Renal cortex interstitium (tissue), 11 donors: ENCODE data around the gene IDH3G. TPM values are rescaled to one million over a fixed set of nuclear protein-coding genes. Genes with fewer than 3 reads are reported as not detected.
"Not testable (repeated sequence)": the region's sequence is repeated elsewhere in the genome, so short reads cannot be mapped to it uniquely, and the experiment has no call there.

ENCODE experiments used
- DNase-seq, 11 donors: peaks; one replicate each; pipeline ENCODE4 v3.0.0-alpha.2; 2013; ENCODE audit warnings: low read depth in 9 of 11, low spot score in 4 of 11; ENCODE audit errors: extremely low read depth in 1 of 11
- polyA plus RNA-seq, 3 donors: library from polyadenylated mRNA; unstranded; fragments of 120-200 nt; gene quantifications; one replicate each; pipeline ENCODE4 v1.2.1, GENCODE V29; 2013; ENCODE audit not compliant: insufficient read length in 3 of 3

IDH3G gene
- polyA plus RNA-seq, 3 donors: 69.9 to 93.9 (median 91.2) TPM

DNA sequence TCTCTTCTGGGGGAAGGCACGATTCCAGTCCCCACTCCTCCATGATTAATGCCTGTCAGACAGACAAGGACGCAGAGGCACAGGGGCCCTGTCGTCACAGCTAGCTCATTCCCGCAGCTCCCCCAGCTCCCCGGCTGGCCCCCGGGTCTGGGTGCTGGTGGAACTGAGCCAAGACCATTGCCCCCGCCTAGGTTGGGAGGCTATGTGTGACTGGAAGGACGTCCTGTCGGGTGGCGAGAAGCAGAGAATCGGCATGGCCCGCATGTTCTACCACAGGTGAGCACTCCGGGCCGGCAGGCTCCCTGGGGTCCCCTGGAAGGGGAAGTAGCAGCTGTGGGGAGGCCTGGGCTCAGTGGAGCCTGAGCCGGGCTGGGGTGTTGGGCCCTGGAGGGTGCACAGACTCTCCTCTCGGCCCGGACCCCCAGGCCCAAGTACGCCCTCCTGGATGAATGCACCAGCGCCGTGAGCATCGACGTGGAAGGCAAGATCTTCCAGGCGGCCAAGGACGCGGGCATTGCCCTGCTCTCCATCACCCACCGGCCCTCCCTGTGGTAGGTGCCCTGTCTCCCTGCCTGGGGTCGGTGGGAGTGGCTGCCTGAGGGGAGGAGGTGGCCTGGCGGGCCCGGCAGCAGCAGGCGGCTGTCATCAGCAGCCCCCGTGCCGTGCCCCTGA lies 51.2 kb downstream of the IDH3G start:
- DNase-seq: not testable (repeated sequence)

- DNase-seq: not testable (repeated sequence)
Measured at GRCh38 chrX:153742111-153742510, 52.1 kb downstream of the IDH3G start.

DNA sequence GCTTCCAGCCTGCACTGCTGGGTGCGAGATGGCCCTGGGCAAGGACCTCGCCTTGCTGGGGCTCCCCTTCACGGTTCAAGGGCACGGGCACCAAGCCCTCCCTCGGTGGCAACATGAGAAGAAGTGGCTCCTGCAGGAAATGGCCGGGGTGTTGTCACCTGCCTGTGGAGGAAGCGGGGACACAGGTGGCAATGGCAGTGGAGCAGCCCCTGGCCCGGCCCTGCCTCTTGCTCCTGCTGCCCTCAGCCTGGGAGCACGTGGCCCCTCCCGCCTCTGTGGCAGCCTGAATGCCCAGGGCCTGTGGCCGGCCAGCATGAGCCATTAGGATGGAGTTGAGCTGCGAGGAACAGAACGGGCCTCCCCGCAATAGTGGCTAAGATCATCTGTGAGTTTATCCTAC lies 52.7 kb downstream of the IDH3G start:
- no peak for DNase-seq

GRCh38 chrX:153740631-153741222 lies 53.4 kb downstream of the IDH3G start:
- no peak for DNase-seq

DNA sequence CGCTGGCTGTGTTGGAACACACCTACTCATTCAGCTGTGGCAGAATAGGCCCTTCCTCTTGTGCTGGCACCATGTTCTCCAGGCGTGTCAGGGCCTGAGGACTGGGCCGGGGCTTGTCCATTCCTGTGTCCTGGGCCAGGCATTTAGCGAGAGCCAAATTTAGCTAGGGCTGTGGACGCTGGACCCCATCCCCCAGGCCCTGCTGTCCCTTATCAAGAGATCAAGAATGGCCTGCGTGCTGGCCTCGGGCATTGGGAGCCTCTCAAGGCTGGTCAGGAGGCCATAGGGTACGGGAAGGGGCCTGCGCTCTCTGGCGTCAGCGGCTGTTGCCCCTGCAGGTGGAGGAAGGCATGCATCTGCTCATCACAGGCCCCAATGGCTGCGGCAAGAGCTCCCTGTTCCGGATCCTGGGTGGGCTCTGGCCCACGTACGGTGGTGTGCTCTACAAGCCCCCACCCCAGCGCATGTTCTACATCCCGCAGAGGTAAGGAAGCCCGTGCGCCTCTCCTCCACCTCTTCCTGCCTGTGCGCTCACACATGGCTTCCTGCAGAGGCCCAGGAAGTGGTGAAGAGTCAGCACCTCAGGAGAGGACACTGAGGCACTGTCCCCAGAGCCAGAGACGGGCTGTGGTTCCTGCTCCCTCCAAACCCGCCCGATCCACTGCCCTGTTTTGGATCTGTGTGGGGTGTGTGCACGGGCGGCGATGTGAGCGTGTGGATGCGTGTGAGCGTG lies 54.3 kb downstream of the IDH3G start:
- DNase-seq: no peak

DNA sequence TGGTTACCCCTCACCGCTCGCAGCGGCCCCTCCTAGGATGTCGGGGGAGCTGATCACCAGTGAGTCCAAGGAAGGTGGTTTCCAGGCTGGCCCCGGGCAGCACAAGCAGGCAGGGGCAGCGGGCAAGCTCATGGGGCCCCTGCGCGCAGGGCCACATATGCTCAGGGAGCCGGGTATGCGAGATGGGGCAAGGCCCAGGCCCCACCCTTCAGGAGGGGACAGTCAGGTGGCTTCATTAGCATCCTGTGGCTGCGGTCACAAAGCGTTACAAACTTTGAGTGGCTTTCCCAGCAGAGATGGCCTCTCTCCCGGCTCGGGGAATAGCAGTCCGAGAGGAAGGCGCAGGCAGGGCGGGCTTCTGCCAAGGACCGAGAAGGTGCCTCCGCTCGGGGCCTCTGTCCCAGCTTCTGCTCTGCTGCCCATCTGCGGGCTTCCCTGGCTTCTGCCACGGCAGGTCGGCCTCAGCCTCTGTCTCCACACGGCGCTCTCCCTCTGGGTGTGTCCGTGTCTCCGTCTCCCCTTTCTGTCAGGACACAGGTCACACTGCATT lies 56.0 kb downstream of the IDH3G start:
- no peak for DNase-seq

GRCh38 chrX:153736871-153737441 lies 57.2 kb downstream of the IDH3G start:
- no peak for DNase-seq

DNA sequence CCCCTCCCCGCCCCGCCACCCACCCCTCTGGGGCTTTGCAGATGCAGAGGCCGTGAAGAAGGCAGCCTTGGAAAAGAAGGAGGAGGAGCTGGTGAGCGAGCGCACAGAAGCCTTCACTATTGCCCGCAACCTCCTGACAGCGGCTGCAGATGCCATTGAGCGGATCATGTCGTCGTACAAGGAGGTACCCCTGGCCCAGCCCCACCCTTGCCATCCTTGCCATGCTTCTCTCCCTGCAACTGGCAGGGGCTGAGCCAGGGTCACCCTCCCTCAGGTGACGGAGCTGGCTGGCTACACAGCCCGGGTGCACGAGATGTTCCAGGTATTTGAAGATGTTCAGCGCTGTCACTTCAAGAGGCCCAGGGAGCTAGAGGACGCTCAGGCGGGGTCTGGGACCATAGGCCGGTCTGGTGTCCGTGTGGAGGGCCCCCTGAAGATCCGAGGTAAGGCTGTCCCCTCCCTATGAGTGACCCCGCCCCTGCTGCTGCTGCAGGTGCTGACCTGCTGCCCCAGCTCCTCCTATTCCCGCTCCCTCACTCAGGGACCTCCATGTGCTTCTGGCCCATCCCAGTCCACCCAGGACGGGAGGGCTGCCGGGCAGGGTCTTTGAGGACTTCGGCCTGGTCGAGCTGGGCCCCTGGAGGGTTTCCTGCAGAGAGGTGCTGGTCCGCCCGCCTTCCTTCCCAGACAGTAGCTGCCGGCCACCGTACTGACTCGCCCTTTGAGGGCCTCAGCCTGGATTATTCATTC lies 57.9 kb downstream of the IDH3G start:
- no peak for DNase-seq

Other genes with a start within 250 kb of the IDH3G start
- gene CCNQ, start 195.2 kb downstream of the IDH3G start, polyA plus RNA-seq: 10 to 100 TPM; 15.6 to 19.5 (median 17.0) TPM
- gene DUSP9, start 147.2 kb downstream of the IDH3G start, polyA plus RNA-seq: 10 to 100 TPM; 38.3 to 51.9 (median 46.8) TPM
- 10 to 100 TPM in 1 of 3 donors, 1 to 10 TPM in 2; 7.6 to 13.9 (median 8.4) TPM for gene PNCK, start 120.6 kb downstream of the IDH3G start, polyA plus RNA-seq
- gene SLC6A8, start 106.4 kb downstream of the IDH3G start, polyA plus RNA-seq: 10 to 100 TPM; 53.5 to 69.9 (median 59.4) TPM
- gene BCAP31, start 70.0 kb downstream of the IDH3G start, polyA plus RNA-seq: 100 to 1,000 TPM; 182 to 189 (median 189) TPM
- gene ABCD1, start 69.5 kb downstream of the IDH3G start, polyA plus RNA-seq: 1 to 10 TPM; 7.9 to 9.8 (median 8.0) TPM
- 1 to 10 TPM; 1.0 to 2.0 (median 1.2) TPM for gene PLXNB3, start 30.1 kb downstream of the IDH3G start, polyA plus RNA-seq
- 1 to 10 TPM in 2 of 3 donors, under 1 TPM in 1; 0.81 to 2.1 (median 1.9) TPM for gene SRPK3, start 13.3 kb downstream of the IDH3G start, polyA plus RNA-seq
- 100 to 1,000 TPM; 138 to 174 (median 166) TPM for gene SSR4, start 293 bp upstream of the IDH3G start, polyA plus RNA-seq
- gene PDZD4, start 36.2 kb upstream of the IDH3G start, polyA plus RNA-seq: 10 to 100 TPM in 2 of 3 donors, 1 to 10 TPM in 1; 7.2 to 12.5 (median 11.5) TPM
- 10 to 100 TPM; 35.2 to 57.4 (median 53.1) TPM for gene L1CAM, start 91.8 kb upstream of the IDH3G start, polyA plus RNA-seq
- 1 to 10 TPM in 2 of 3 donors, under 1 TPM in 1; 0.78 to 2.2 (median 1.7) TPM for gene AVPR2, start 110.3 kb upstream of the IDH3G start, polyA plus RNA-seq
- gene ARHGAP4, start 131.9 kb upstream of the IDH3G start, polyA plus RNA-seq: 10 to 100 TPM; 21.5 to 43.5 (median 32.8) TPM
- gene NAA10, start 140.7 kb upstream of the IDH3G start, polyA plus RNA-seq: 10 to 100 TPM; 53.0 to 78.0 (median 77.5) TPM
- gene RENBP, start 150.3 kb upstream of the IDH3G start, polyA plus RNA-seq: 10 to 100 TPM; 17.5 to 28.4 (median 20.8) TPM
- gene HCFC1, start 177.4 kb upstream of the IDH3G start, polyA plus RNA-seq: 10 to 100 TPM; 40.8 to 52.0 (median 45.7) TPM
- 1 to 10 TPM; 5.3 to 9.2 (median 7.5) TPM for gene TMEM187, start 178.4 kb upstream of the IDH3G start, polyA plus RNA-seq
- gene IRAK1, start 225.5 kb upstream of the IDH3G start, polyA plus RNA-seq: 10 to 100 TPM; 52.0 to 69.7 (median 62.3) TPM